Stimulated activated CD8-positive, alpha-beta memory T cell treated with anti-CD3 and anti-CD28 coated beads, Interleukin-4, amount 100 ng/mL, for 48 hours (primary cell): Measurements from ENCODE around the gene NCBP2L.

ENCODE experiments used
- DNase-seq: peaks from one replicate; pipeline ENCODE4 v3.0.0-alpha.2; 2020

NCBP2L gene

GRCh38 chrX:107818900-107819521 is 41.5 kb downstream of the NCBP2L start:
- no peak for DNase-seq

GRCh38 chrX:107823042-107823441 is 45.5 kb downstream of the NCBP2L start:
- DNase-seq: no peak

- DNase-seq: no peak
Observed at GRCh38 chrX:107823456-107823855, 45.9 kb downstream of the NCBP2L start.

- DNase-seq: peak; percentile 58
Observed at GRCh38 chrX:107825698-107826237, 48.2 kb downstream of the NCBP2L start, which contains the start of gene MID2. TSS of gene MID2 (plus strand) at chrX:107825866. CDS start at chrX:107826427, 561 bp downstream.

GRCh38 chrX:107826238-107827029 is 48.9 kb downstream of the NCBP2L start:
- DNase-seq: peak; percentile 43

- no peak for DNase-seq
Observed at GRCh38 chrX:107827030-107827831, 49.7 kb downstream of the NCBP2L start.

GRCh38 chrX:107827852-107828251 is 50.3 kb downstream of the NCBP2L start:
- peak; percentile 28 for DNase-seq

GRCh38 chrX:107829878-107830277 is 52.3 kb downstream of the NCBP2L start:
- DNase-seq: no peak

- DNase-seq: no peak
Observed at GRCh38 chrX:107831071-107831730, 53.7 kb downstream of the NCBP2L start.

GRCh38 chrX:107834275-107835201 is 57.0 kb downstream of the NCBP2L start:
- DNase-seq: no peak

GRCh38 chrX:107836958-107837357 is 59.4 kb downstream of the NCBP2L start:
- no peak for DNase-seq

GRCh38 chrX:107840971-107841370 is 63.4 kb downstream of the NCBP2L start:
- no peak for DNase-seq

GRCh38 chrX:107842715-107843400 is 65.3 kb downstream of the NCBP2L start:
- no peak for DNase-seq
